CD4-positive, alpha-beta T cell treated with Interleukin-2 at 100 ng/mL for 4 hours (primary cell): ENCODE measurements around the gene NF1.
"Not testable (repeated sequence)": the region's sequence is repeated elsewhere in the genome, so short reads cannot be mapped to it uniquely, and the experiment has no call there.

Experiments
- DNase-seq: peaks from one replicate; pipeline ENCODE4 v3.0.0-alpha.2; 2020; ENCODE audit warnings: low spot score

Gene NF1

DNA sequence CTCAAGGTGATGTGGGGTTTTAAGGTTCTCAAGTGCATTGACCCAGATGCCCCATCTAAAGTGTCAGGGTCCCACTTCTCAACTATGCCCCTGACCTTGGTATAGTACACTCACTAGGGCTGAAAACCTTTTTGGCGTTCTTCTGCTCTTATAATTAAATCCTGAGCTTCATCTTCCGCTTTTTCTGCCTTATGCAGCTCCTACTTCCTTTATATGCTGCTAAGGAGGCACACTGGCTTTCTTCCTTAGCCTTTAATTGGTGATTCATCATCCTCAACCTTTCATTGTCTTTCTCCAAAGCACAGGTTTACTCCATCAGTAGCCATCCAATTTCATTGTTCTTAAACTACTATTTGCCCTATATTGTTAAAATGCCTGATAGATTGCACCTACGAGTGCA, 5.3 kb upstream of the NF1 start:
- DNase-seq = no peak

DNA sequence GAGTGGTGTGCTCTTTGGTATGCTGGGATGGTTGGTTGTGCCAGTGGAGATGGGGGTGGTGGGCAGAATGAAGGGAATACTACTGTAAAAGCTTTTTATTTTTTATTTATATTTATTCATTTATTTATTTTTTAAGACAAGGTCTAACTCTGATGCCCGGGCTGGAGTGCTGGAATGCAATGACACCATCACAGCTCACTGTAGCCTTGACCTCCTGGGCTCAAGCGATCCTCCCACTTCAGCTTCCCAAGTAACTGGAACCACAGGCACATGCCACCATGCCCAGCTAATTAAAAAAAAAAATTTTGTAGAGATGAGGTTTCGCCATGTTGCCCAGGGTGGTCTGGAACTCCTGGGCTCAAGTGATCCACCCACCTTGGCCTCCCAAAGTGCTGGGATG, 4.1 kb upstream of the NF1 start:
- not testable (repeated sequence) for DNase-seq

GRCh38 chr17:31092475-31093064, 2.2 kb upstream of the NF1 start:
- no peak for DNase-seq

- DNase-seq = no peak
Measured at GRCh38 chr17:31093866-31094599, 744 bp upstream of the NF1 start.

DNA sequence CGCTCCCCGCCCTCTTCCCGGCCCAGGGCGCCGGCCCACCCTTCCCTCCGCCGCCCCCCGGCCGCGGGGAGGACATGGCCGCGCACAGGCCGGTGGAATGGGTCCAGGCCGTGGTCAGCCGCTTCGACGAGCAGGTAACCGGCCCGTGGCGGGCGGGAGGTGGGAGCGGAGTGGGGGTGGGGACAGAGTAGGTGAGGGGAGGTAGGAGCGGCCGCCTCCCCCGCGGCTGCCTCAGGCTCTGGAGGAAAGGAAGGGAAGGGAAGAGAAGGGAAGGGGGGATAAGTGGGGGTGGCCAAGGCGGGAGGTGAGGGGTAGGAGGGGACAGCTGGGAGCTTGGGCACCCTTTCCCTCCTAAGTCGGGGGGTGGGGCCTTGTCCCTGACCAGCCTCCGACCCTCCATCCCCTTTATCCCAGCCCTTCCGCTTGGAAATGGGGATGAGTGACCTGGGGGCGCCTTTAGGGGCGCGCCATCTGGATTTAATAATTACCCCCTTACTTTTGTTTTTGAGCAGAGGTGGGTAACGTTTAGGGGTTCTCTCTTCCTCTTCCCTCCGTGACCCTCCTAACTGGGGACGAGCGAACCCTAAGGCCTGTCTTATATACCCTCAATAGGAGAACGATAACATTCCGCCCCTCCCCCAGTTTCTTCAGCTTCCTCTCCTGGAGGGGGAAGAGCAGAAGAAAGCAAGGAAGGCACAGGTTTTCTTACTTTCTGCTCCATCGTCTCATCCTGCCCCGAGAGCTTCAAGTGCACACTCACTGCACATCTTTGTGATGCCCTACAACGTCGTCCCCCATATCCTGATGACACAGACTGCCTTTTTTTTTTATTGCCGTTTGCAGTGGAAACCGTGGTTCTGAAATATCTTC, 694 bp downstream of the NF1 start:
- peak; percentile 11 for DNase-seq

DNA sequence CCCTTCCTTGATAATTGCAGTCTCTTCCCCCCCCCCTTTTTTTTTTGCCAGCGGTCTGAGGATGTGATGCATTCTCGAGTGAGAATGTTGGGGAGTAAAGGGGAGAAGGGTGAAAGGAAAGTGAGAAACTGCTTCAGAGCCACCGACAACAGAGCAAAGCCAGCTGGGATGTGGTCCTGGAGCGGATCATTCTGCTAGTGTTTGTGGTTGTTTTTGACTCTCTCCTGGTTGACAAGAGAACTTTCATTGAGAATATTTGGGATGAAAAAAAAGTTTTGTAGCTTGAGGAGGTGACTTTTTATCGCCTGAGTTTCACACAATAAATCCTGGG, 1.3 kb downstream of the NF1 start:
- no peak for DNase-seq

DNA sequence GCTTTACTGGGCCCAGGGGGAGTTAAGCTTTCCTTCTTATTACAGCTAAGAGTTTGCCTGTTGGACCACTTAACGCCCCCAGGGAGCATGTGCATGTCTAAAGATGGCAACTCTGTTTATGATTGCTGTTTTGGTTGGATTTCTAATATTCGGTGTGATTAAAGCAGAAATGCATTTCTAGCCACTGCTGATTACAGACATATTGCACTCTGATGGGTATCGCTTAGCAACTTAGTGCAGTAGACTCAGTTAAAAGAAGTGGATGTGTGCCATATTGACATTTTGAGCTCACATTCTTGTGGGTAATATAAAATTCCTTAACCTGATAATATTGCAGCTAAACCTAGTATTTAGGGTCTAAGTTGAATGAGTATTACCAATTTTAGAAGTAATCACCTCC, 4.2 kb downstream of the NF1 start:
- no peak for DNase-seq

GRCh38 chr17:31100840-31101459, 6.2 kb downstream of the NF1 start:
- DNase-seq = no peak

- DNase-seq = no peak
Measured at GRCh38 chr17:31101943-31102342, 7.2 kb downstream of the NF1 start.

GRCh38 chr17:31105991-31106390, 11.2 kb downstream of the NF1 start:
- DNase-seq = no peak

GRCh38 chr17:31111183-31111582, 16.4 kb downstream of the NF1 start:
- DNase-seq = no peak

GRCh38 chr17:31112001-31112661, 17.4 kb downstream of the NF1 start:
- no peak for DNase-seq

- not testable (repeated sequence) for DNase-seq
Measured at GRCh38 chr17:31113368-31113767, 18.6 kb downstream of the NF1 start.

DNA sequence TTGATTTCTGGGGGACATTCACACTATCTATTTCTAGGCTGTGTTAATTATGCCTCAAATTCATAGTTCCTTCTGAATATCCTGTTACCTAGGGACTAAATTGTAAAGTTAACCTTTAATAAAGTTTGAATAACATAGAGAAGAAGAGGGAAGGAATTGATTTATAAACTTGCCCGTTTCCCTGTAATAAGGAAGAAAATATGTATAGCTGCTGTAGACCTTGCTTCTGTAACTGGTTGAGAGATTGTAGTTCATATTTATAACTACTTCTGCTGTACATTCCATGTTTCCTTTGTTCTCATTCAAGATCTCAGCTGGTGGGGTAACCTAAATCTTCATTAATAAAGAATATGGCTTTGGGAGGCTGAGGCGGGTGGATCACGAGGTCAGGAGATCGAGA, 19.2 kb downstream of the NF1 start:
- no peak for DNase-seq

GRCh38 chr17:31114956-31115555, 20.3 kb downstream of the NF1 start:
- DNase-seq = no peak

DNA sequence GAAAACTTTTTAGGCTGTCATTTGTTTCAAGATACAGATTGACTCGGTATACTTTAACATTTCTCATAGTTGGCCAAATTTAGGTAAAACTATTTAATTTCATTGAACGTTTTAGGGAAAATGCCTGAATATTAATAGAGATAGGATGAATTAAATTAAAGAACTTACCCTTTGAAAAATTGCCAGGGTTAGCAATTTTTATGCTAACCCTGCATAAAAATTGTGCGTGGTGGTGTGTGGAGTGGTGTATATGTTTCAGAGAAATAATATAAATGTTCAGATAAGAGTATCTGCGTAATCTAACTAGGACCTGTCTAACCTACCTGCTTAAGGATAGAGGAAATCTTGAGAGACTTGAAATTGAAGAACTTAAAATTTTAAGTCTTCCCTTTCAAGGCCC, 21.4 kb downstream of the NF1 start:
- no peak for DNase-seq

DNA sequence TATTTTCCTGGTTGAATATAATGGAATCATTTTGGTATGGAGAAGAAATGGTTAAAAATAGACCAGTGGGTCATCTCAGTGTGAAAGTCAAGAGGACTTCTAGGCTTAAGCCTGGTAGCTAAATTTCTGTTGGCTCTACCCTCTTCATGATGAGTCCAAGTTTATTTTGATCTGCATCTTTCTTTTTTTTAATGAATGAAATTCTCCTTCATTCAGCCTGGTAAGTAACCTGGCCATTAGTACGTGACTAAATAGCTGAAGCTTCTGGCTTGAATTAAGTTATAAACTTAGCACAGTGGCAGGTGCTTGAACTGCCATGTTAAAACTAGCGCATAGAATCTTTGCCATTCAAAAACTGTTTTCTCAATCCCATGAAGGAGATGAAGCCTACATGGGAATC, 28.0 kb downstream of the NF1 start:
- no peak for DNase-seq

DNA sequence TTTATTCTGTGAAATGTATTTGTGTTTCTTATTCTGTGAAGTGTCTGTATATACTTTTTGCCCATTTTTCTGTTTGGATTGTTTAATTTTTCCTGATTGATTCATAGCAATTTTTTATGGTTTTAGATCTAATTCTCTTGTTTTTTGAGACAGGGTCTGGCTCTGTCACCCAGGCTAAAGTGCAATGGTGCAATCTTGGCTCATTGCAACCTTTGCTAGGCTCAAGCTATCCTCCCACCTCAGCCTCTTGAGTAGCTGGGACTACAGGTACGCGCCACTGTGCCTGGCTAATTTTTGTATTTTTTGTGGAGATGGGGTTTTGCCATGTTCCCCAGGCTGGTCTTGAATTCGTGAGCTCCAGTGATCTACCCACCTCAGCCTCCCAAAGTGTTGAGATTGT, 31.5 kb downstream of the NF1 start:
- DNase-seq = no peak

DNA sequence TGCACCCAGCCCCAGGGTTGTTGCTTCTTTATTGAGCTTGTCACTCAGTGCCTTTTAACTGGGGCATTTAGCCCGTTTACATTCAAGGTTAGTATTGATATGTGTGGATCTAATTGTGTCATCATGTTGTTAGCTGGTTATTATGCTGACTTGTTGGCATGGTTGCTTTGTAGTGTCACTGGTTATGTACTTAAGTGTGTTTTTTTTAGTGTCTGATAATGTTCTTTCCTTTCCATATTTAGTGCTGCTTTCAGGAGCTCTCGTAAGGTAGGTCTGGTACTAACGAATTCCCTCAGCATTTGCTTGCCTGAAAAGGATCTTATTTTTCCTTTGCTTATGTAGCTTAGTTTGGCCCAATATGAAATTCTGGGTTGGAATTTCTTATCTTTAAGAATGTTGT, 33.5 kb downstream of the NF1 start:
- no peak for DNase-seq

DNA sequence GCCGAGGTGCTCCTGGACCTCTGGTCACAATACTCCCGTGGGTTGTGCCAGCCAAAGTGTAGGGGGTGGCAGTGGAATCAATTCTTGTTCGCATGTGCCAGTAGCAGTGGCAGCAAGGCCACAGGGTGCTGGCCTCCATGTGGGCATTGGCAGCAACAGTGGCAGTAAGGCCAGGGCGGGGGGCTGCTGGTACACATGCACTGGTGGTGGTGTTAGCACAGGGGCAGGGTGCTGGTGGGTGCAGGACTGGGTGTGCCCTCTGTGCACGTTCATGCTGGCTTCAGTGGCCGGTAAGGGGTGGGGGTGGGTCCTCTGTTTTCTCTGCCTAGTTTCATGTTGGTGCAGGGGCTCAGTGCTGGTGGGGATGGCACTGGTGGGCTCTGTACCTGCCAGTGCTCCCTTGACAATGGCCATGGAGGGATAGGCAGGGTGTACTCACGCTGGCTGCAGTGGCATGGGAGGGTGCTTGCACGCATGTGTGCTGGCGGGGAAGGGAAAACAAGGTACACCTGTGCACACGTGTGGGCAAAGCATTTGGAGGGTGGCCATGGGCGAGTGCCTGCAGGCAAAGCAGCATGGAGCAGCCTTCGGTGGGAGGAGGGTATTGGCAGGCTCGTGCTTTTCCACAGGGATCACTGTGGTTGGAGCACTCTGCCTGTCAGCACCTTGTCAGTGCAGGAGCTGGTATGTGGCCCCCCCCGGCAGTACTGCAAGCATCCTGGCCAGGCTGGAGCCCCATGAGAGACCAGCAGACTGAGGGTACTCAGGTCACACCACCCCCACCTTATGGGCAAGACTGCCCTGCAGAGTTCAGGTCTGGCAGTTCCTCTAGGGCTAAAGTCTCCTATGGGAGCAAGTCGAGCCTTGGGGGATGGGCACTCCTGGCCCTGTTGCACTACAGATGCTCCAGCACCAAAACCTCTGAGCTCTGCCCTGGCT, 35.8 kb downstream of the NF1 start:
- DNase-seq = no peak

GRCh38 chr17:31131299-31131698, 36.5 kb downstream of the NF1 start:
- DNase-seq = no peak
